ENCODE data around the gene MFRP. TPM values are rescaled to one million over a fixed set of nuclear protein-coding genes. Genes with fewer than 3 reads are reported as not detected.

The MFRP gene
- total RNA-seq, 1 donor from 2014 or later, result not detected

GRCh38 chr11:119319700-119320239, 26.7 kb downstream of the MFRP start:
- TF ChIP-seq, protein P1, sequence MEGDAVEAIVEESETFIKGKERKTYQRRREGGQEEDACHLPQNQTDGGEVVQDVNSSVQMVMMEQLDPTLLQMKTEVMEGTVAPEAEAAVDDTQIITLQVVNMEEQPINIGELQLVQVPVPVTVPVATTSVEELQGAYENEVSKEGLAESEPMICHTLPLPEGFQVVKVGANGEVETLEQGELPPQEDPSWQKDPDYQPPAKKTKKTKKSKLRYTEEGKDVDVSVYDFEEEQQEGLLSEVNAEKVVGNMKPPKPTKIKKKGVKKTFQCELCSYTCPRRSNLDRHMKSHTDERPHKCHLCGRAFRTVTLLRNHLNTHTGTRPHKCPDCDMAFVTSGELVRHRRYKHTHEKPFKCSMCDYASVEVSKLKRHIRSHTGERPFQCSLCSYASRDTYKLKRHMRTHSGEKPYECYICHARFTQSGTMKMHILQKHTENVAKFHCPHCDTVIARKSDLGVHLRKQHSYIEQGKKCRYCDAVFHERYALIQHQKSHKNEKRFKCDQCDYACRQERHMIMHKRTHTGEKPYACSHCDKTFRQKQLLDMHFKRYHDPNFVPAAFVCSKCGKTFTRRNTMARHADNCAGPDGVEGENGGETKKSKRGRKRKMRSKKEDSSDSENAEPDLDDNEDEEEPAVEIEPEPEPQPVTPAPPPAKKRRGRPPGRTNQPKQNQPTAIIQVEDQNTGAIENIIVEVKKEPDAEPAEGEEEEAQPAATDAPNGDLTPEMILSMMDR (IDR thresholded peaks at IDR 0.05; ENCODE audit: unreplicated experiment), result no peak
- peaks cover 46% of the 10 kb centered on the region for H3K4me1 Mint-ChIP-seq
- H3K36me3 Mint-ChIP-seq, result no peaks in the 10 kb centered on the region
- DNase-seq (ENCODE audit: low spot score in 2 of 2, unreplicated experiment in 2 of 2), result no peak
- H3K9me3 Mint-ChIP-seq, result no peaks in the 10 kb centered on the region
- peak overlapping the region; percentile 84 for H3K27ac Mint-ChIP-seq
- H3K4me3 Mint-ChIP-seq, result peak overlapping the region; percentile 62
- no peaks in the 10 kb centered on the region for H3K27me3 Mint-ChIP-seq (ENCODE audit: low read depth)

- DNase-seq (ENCODE audit: low spot score in 2 of 2, unreplicated experiment in 2 of 2), result no peak
- peaks cover 46% of the 10 kb centered on the region for H3K4me1 Mint-ChIP-seq
- H3K36me3 Mint-ChIP-seq, result no peaks in the 10 kb centered on the region
- no peaks in the 10 kb centered on the region for H3K27me3 Mint-ChIP-seq (ENCODE audit: low read depth)
- peak overlapping the region; percentile 15 for H3K27ac Mint-ChIP-seq
- TF ChIP-seq, protein P1 (IDR thresholded peaks at IDR 0.05; ENCODE audit: unreplicated experiment), result no peak
- no peaks in the 10 kb centered on the region for H3K9me3 Mint-ChIP-seq
- H3K4me3 Mint-ChIP-seq, result peak overlapping the region; percentile 13
These were observed 27.3 kb downstream of the MFRP start for GRCh38 chr11:119319136-119319699.

GRCh38 chr11:119318240-119319135, 28.0 kb downstream of the MFRP start:
- Mint-ChIP-seq H3K9me3 (no peaks in the 10 kb centered on the region), H3K27me3 (ENCODE audit: low read depth) (no peaks in the 10 kb centered on the region), H3K4me1 (peaks cover 39% of the 10 kb centered on the region), H3K36me3 (no peaks in the 10 kb centered on the region), H3K4me3 (peak overlapping the region; percentile 13), H3K27ac (peak overlapping the region; percentile 15)
- TF ChIP-seq, protein P1 (IDR thresholded peaks at IDR 0.05; ENCODE audit: unreplicated experiment), result no peak
- DNase-seq (ENCODE audit: low spot score in 2 of 2, unreplicated experiment in 2 of 2), result no peak

GRCh38 chr11:119317592-119318239, 28.8 kb downstream of the MFRP start:
- Mint-ChIP-seq H3K27ac (peak overlapping the region; percentile 34), H3K36me3 (no peaks in the 10 kb centered on the region), H3K4me1 (peaks cover 38% of the 10 kb centered on the region), H3K4me3 (peak overlapping the region; percentile 43), H3K27me3 (ENCODE audit: low read depth) (no peaks in the 10 kb centered on the region), H3K9me3 (no peaks in the 10 kb centered on the region)
- TF ChIP-seq, protein P1 (IDR thresholded peaks at IDR 0.05; ENCODE audit: unreplicated experiment), result no peak
- DNase-seq (ENCODE audit: low spot score in 2 of 2, unreplicated experiment in 2 of 2), result no peak

DNA sequence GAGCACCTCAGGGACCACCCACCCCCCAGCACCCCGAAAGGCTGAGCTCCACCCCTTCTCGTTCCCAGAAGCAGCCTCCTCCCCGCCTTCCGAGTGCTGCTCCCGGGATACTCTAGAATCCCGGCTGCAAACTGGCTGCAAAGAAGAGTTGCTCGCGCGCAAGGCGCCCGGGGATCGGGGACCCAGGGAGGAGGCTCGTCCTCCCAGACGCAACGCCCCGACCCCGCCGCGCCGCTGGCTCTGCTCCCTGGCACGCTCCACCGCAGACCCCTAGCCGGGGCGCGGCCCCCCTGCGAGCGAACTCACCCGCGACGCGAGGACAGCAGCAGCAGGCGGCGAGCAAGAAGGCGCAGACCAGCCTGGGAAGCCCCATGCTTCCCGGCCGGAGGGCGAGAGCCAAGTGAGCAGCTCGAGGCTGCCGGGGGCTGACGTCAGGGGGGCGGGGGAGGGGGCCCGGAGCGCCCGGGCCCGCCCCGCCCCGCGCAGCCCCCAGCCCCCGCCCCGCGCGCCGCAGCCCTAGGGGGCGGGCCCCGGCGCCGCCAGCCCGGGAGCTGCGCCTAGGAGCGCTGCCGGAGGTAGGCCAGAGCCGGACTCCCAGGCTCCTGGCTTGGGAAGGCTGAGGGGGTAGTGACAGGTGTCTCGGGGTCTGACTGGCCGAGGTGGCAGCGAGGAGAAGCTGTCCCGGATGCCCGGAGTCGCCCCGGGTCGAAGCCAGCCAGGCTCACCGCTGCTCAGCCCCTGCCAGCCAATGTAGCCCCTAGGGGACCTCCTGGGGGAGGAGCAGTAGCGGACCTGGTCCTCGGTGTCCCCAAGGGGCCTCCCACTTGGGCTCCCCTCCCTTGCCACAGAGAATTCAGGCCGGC, 29.5 kb downstream of the MFRP start, which contains the start of gene MCAM:
Gene MCAM (minus strand): TSS at position 402 of the 863 bp plus-strand sequence. CDS start 29 bp downstream, at position 373.
- Mint-ChIP-seq H3K9me3 (no peaks in the 10 kb centered on the region), H3K36me3 (no peaks in the 10 kb centered on the region), H3K27ac (peak within 1 kb of the TSS; percentile 34), H3K4me3 (peak within 1 kb of the TSS; percentile 69), H3K27me3 (ENCODE audit: low read depth) (no peaks in the 10 kb centered on the region), H3K4me1 (peaks cover 36% of the 10 kb centered on the region)
- TF ChIP-seq, protein P1 (IDR thresholded peaks at IDR 0.05; ENCODE audit: unreplicated experiment), result no peak
- DNase-seq (ENCODE audit: low spot score in 2 of 2, unreplicated experiment in 2 of 2), result peak in 1 of 2 experiments; percentile 70

Measured in mesothelial cell of epicardium (in vitro differentiated cells).